Mucosa of descending colon (tissue), 3 donors: ENCODE measurements around the gene SNPH. TPM values are rescaled to one million over a fixed set of nuclear protein-coding genes. Genes with fewer than 3 reads are reported as not detected.

Experiments used
- ATAC-seq: fragments of 200-7000 bp; cut with Tn5 transposase; one replicate; pipeline ENCODE4 v1.9.1; 2020; ENCODE audit warnings: mild to moderate bottlenecking, moderate library complexity
- DNase-seq, 3 donors: peaks; one replicate each; pipeline ENCODE4 v3.0.0-alpha.2; 2020
- H3K36me3 ChIP-seq: fragments of 200-600 bp; one replicate; pipeline ENCODE4 v1.8.0; 2021; ENCODE audit warnings: low read depth, mild to moderate bottlenecking
- H3K4me1 ChIP-seq: fragments of 200-600 bp; one replicate; pipeline ENCODE4 v1.8.0; 2021; ENCODE audit warnings: low read depth, mild to moderate bottlenecking
- H3K4me3 ChIP-seq: fragments of 200-600 bp; one replicate; pipeline ENCODE4 v1.8.0; 2021; ENCODE audit warnings: mild to moderate bottlenecking
- H3K9me3 ChIP-seq: fragments of 200-600 bp; one replicate; pipeline ENCODE4 v1.8.0; 2021; ENCODE audit warnings: mild to moderate bottlenecking
- CTCF ChIP-seq: fragments of 200-600 bp; IDR thresholded peaks from one replicate; pipeline ENCODE4 v1.8.0; 2022; ENCODE audit warnings: antibody characterized with exemption, mild to moderate bottlenecking
- intact Hi-C, 2 donors: fragments of 100-400 bp; cut with DNase I in 1 of 2; cut with micrococcal nuclease in 1 of 2; formaldehyde crosslinking; loops; one replicate each; pipeline versions ENCODE4 v1.11.0 to v1.11.1; 2022; cut with DNase I, micrococcal nuclease
- total RNA-seq, 3 donors: library from RNA; stranded (reverse); fragmentation: NEBNext Ultra II Directional in 2 of 3; extraction: Animal tissue kit (Norgen Biotek cat#: 25700) in 2 of 3; gene quantifications; one replicate each; pipeline versions ENCODE4 v1.2.1 to v1.2.4, GENCODE V29; 2021 to 2023
- donor health status: DM: no; HTN: no; CAD: no; lungs with moderate emphysema.
- donor health status: DM: no; HTN: no; CAD: no.
- donor health status: DM: no; HTN: yes; CAD: no.

Gene SNPH
- total RNA-seq, 3 donors from 2014 or later, result 1.1 to 11.7 (median 2.2) TPM

DNA sequence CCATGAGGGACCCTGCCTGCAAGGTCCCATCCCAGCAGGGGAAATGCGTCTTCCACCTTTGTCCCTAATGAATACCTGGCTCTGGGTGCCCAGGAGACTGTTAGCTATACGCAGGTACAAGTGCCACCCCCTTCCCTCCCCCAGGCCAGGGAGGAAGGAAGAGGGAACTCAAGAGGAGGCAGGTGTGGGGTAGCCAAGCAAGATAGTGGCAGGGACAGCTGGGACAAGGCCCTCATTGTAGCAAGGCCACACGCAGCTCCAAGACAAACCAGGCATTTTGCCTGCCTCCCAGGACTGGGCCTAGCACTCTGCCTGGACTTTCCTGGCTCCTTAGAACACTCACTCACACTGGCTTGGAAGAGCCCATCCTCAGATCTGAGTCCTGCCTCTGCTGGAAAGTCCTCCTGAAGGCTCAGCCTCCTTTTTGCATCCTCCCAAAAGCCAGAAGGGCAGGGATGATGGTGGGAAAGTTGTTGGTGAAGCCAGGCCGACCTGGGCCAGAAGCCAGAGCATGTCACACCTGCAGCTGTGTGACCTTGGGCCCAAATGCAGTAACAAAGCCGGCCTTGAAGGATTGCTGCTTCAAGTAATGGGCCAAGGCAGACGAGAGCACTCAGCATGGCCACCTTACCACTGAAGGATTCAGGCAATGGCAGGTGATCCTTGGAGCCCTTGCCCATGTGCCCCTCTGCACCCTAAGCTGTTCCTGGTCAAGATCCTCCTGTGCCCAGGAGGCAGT lies 27.7 kb downstream of the SNPH start:
- H3K4me3 ChIP-seq, result no peak overlapping the region
- TF ChIP-seq CTCF, result no peak
- ATAC-seq (no peak), DNase-seq (no peak)
- intact Hi-C loops, result no loop called here
- no peaks in the 10 kb centered on the region for H3K9me3 ChIP-seq
- no peaks in the 10 kb centered on the region for H3K4me1 ChIP-seq
- no peaks in the 10 kb centered on the region for H3K36me3 ChIP-seq

GRCh38 chr20:1294497-1294896 lies 28.4 kb downstream of the SNPH start:
- DNase-seq (no peak), ATAC-seq (no peak)
- H3K4me1 ChIP-seq, result no peaks in the 10 kb centered on the region
- no peaks in the 10 kb centered on the region for H3K36me3 ChIP-seq
- H3K9me3 ChIP-seq, result no peaks in the 10 kb centered on the region
- intact Hi-C loops, result no loop called here
- H3K4me3 ChIP-seq, result no peak overlapping the region
- no peak for TF ChIP-seq CTCF

DNA sequence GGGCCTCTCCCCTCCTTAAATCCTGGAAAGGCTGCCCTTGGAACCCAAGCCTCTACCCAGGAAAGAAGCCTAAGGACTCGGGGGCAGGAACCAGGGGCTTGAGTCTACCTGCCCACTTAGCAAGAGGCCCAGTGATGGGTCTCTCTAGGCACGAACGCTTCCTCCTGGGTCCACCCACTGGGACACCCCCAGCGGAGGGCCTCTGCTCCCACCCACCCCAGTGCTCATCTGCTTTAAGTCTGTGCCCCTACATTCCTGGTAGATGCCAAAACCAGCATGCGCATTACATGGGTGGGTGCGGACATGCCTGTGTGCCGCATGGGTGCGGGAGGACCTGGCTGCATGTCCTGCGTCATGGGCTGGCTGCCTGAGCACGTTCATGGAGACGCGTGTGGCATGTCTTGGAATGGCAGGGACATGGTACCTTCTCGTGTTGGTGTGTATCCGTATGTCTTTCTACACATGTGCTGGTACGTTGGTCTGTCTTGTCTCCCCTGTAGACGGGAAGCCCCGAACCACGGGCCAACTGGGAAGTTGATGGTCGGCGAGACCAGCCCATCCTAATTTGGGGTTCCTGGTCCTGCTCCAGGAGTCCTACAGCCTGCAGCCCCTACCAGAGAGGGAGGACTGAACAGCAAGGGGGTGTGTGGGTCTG lies 29.3 kb downstream of the SNPH start:
- TF ChIP-seq CTCF, result no peak
- ATAC-seq (no peak), DNase-seq (no peak)
- Histone ChIP-seq H3K36me3 (no peaks in the 10 kb centered on the region), H3K4me3 (no peak overlapping the region), H3K4me1 (no peaks in the 10 kb centered on the region), H3K9me3 (no peaks in the 10 kb centered on the region)
- intact Hi-C loops, result no loop called here

DNA sequence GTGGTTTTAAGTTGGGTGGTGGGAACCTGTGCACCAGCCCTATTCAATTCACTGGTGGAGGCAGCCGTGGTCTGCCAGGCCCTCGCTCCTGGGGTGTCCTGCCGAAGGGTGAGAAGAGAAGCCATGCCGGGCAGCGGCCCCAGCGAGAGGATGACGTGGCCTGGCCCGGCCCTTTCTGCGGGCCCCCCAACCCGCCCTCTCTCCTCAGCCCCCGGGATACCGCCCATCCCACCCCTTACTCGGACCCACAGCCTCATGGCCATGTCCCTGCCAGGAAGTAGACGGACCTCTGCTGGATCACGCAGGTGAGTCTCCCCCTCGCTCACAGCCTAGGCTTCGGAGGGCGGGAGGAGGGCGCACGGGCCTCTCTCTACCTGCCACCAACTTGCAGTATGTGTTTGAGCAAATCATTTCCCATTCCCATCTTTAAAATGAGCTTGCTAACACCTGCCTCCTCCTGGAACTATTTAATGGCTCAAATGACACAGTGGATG lies 30.1 kb downstream of the SNPH start:
- intact Hi-C loops, result no loop called here
- Histone ChIP-seq H3K4me3 (no peak overlapping the region), H3K4me1 (no peaks in the 10 kb centered on the region), H3K9me3 (no peaks in the 10 kb centered on the region), H3K36me3 (no peaks in the 10 kb centered on the region)
- ATAC-seq (no peak), DNase-seq (no peak)
- TF ChIP-seq CTCF, result no peak

- DNase-seq (no peak), ATAC-seq (no peak)
- Histone ChIP-seq H3K9me3 (no peaks in the 10 kb centered on the region), H3K36me3 (no peaks in the 10 kb centered on the region), H3K4me1 (no peaks in the 10 kb centered on the region), H3K4me3 (no peak overlapping the region)
- TF ChIP-seq CTCF, result no peak
- intact Hi-C loops, result no loop called here
Measured at GRCh38 chr20:1296922-1297321, 30.8 kb downstream of the SNPH start.
